H1 (cell line): ENCODE data around the gene GATB. TPM values are rescaled to one million over a fixed set of nuclear protein-coding genes. Genes with fewer than 3 reads are reported as not detected.

Source experiments
- CTCF ChIA-PET: fragments of 300-600 bp; sonication (Branson Sonifier 250); formaldehyde crosslinking; loops from one replicate; lab custom pipeline; 2021; ENCODE audit not compliant: partially characterized antibody; lab: Charles Lee
- POLR2A ChIA-PET: fragments of 300-600 bp; sonication (Branson Sonifier 250); formaldehyde crosslinking; loops from one replicate; lab custom pipeline; 2021; ENCODE audit warnings: inconsistent platforms; ENCODE audit not compliant: partially characterized antibody; lab: Charles Lee
- DNase-seq, 2 experiments: peaks; one replicate each; pipeline versions ENCODE4 v3.0.0 to v3.0.0-alpha.2; 2010 to 2022; ENCODE audit warnings: low spot score in 2 of 2, low read depth in 1 of 2, mixed read lengths in 1 of 2
- FAIRE-seq: peaks from 2 replicates; lab custom pipeline; 2011; peaks lifted over from hg19 to GRCh38; lab: Jason Lieb, UNC
- H2AFZ ChIP-seq: 2 replicates; pipeline ENCODE4 v1.8.1; 2012; ENCODE audit warnings: low read length, inconsistent platforms
- H2AK5ac ChIP-seq: 2 replicates; pipeline ENCODE4 v1.6.1; 2013; ENCODE audit warnings: low read depth, low read length
- H2BK120ac ChIP-seq: replicated peaks from 2 replicates; pipeline ENCODE3; 2013; ENCODE audit warnings: low read depth, low read length, inconsistent platforms
- H2BK12ac ChIP-seq: 2 replicates; pipeline ENCODE4 v1.6.1; 2013; ENCODE audit warnings: low read depth, low read length
- H2BK15ac ChIP-seq: 2 replicates; pipeline ENCODE4 v1.6.1; 2013; ENCODE audit warnings: low read length
- H2BK20ac ChIP-seq: 2 replicates; pipeline ENCODE4 v1.6.1; 2013; ENCODE audit warnings: low read length
- H2BK5ac ChIP-seq: 2 replicates; pipeline ENCODE4 v1.6.1; 2013; ENCODE audit warnings: low read depth, low read length
- H3K14ac ChIP-seq: 2 replicates; pipeline ENCODE4 v1.6.1; 2013; ENCODE audit warnings: inconsistent platforms; ENCODE audit not compliant: insufficient read length
- H3K18ac ChIP-seq: 2 replicates; pipeline ENCODE4 v1.6.1; 2013; ENCODE audit warnings: low read length; ENCODE audit errors: extremely low read depth
- H3K23ac ChIP-seq: 2 replicates; pipeline ENCODE4 v1.6.1; 2013; ENCODE audit warnings: inconsistent platforms; ENCODE audit not compliant: insufficient read length
- H3K23me2 ChIP-seq: 2 replicates; pipeline ENCODE4 v1.6.1; 2013; ENCODE audit warnings: low read depth, low read length
- H3K27ac ChIP-seq: 2 replicates; pipeline ENCODE4 v1.6.1; 2011; ENCODE audit warnings: low read depth, low read length, inconsistent platforms
- H3K27me3 ChIP-seq, 4 experiments: replicated peaks in 1 of 4; 1 replicate in 1 of 4; 2 replicates in 3 of 4; pipeline versions ENCODE4 v1.6.1 to v1.8.1; 2011 to 2013; ENCODE audit warnings: low read length in 3 of 4, mild to moderate bottlenecking in 3 of 4, inconsistent platforms in 2 of 4, mixed read lengths in 2 of 4, moderate library complexity in 1 of 4; ENCODE audit not compliant: control insufficient read depth in 3 of 4, insufficient read depth in 3 of 4; ENCODE audit errors: extremely low read depth in 1 of 4
- H3K36me3 ChIP-seq, 4 experiments: 2 replicates each; pipeline versions ENCODE4 v1.6.1 to v1.8.1; 2011 to 2013; ENCODE audit warnings: mild to moderate bottlenecking in 4 of 4, low read length in 3 of 4, moderate library complexity in 2 of 4, control low read depth in 1 of 4, inconsistent platforms in 1 of 4; ENCODE audit not compliant: insufficient read depth in 4 of 4, control insufficient read depth in 2 of 4
- H3K4ac ChIP-seq: replicated peaks from 2 replicates; pipeline ENCODE3; 2013; ENCODE audit warnings: low read length, low read depth, mixed read lengths, inconsistent platforms; ENCODE audit not compliant: insufficient read length
- H3K4me1 ChIP-seq, 4 experiments: replicated peaks in 1 of 4; 1 replicate in 1 of 4; 2 replicates in 3 of 4; pipeline versions ENCODE4 v1.6.1 to v1.8.1; 2011 to 2013; ENCODE audit warnings: low read length in 3 of 4, inconsistent platforms in 2 of 4, mixed read lengths in 1 of 4; ENCODE audit not compliant: insufficient read depth in 4 of 4, control insufficient read depth in 3 of 4
- H3K4me2 ChIP-seq, 2 experiments: 2 replicates each; pipeline versions ENCODE4 v1.6.1 to v1.8.1; 2011 to 2013; ENCODE audit warnings: low read depth in 2 of 2, low read length in 2 of 2, control low read depth in 1 of 2, inconsistent platforms in 1 of 2, mild to moderate bottlenecking in 1 of 2; ENCODE audit not compliant: insufficient read depth in 1 of 2
- H3K4me3 ChIP-seq, 4 experiments: fragments of 200-600, 300-600 bp in 1 of 4; sonication (generic), shearing (Covaris generic), sonication (Bioruptor Twin) in 1 of 4; 2 replicates each; pipeline versions ENCODE4 v1.5.1 to v1.8.1; 2011 to 2016; ENCODE audit warnings: low read length in 4 of 4, low read depth in 3 of 4, control low read depth in 2 of 4, inconsistent platforms in 2 of 4, mild to moderate bottlenecking in 2 of 4, mixed read lengths in 1 of 4, moderate library complexity in 1 of 4; ENCODE audit not compliant: insufficient read depth in 2 of 4; ENCODE audit errors: extremely low read depth in 1 of 4
- H3K56ac ChIP-seq: replicated peaks from 2 replicates; pipeline ENCODE3; 2013; ENCODE audit warnings: low read depth, mild to moderate bottlenecking, mixed read lengths, low read length, inconsistent platforms; ENCODE audit not compliant: insufficient read length
- H3K79me1 ChIP-seq: 2 replicates; pipeline ENCODE4 v1.6.1; 2013; ENCODE audit warnings: low read depth, low read length, control low read depth
- H3K79me2 ChIP-seq, 2 experiments: 2 replicates each; pipeline versions ENCODE4 v1.6.1 to v1.8.1; 2012 to 2013; ENCODE audit warnings: low read length in 2 of 2, mild to moderate bottlenecking in 2 of 2, inconsistent platforms in 1 of 2; ENCODE audit not compliant: insufficient read depth in 2 of 2, control insufficient read depth in 1 of 2
- H3K9ac ChIP-seq, 4 experiments: replicated peaks in 1 of 4; 1 replicate in 1 of 4; 2 replicates in 3 of 4; pipeline versions ENCODE4 v1.6.1 to v1.8.1; 2011 to 2013; ENCODE audit warnings: low read depth in 3 of 4, low read length in 3 of 4, control low read depth in 2 of 4, mild to moderate bottlenecking in 2 of 4, moderate library complexity in 2 of 4, inconsistent platforms in 1 of 4; ENCODE audit errors: extremely low read depth in 1 of 4
- H3K9me3 ChIP-seq, 2 experiments: 2 replicates each; pipeline versions ENCODE4 v1.6.1 to v1.8.1; 2012 to 2013; ENCODE audit warnings: mild to moderate bottlenecking in 2 of 2, moderate library complexity in 2 of 2, control low read depth in 1 of 2, inconsistent platforms in 1 of 2, low read depth in 1 of 2, low read length in 1 of 2, mixed read lengths in 1 of 2; ENCODE audit not compliant: insufficient read depth in 2 of 2
- H4K20me1 ChIP-seq, 2 experiments: replicated peaks in 1 of 2; 2 replicates each; pipeline versions ENCODE3 to v1.8.1; 2011 to 2013; ENCODE audit warnings: inconsistent platforms in 2 of 2, low read length in 2 of 2, mild to moderate bottlenecking in 1 of 2; ENCODE audit not compliant: insufficient read depth in 2 of 2, control insufficient read depth in 1 of 2
- H4K5ac ChIP-seq: 2 replicates; pipeline ENCODE4 v1.6.1; 2013; ENCODE audit warnings: low read length, low read depth, mixed read lengths, inconsistent platforms; ENCODE audit not compliant: insufficient read length
- H4K8ac ChIP-seq: 2 replicates; pipeline ENCODE4 v1.8.0; 2013; ENCODE audit warnings: mild to moderate bottlenecking, moderate library complexity, low read length, inconsistent platforms; ENCODE audit not compliant: insufficient read depth; ENCODE audit errors: extremely low read depth
- H4K91ac ChIP-seq: replicated peaks from 2 replicates; pipeline ENCODE3; 2013; ENCODE audit warnings: low read length, mixed read lengths, inconsistent platforms; ENCODE audit not compliant: insufficient read length
- CHD2 ChIP-seq: IDR thresholded peaks from 2 replicates; pipeline ENCODE4 v1.6.1; 2012; ENCODE audit warnings: low read length, improper control_type of control experiment
- EZH2 ChIP-seq: fragments of 200-600 bp; sonication (generic); IDR thresholded peaks from 2 replicates; pipeline ENCODE4 v1.7.1; 2012; ENCODE audit warnings: low read depth, mild to moderate bottlenecking, moderate library complexity, low read length, inconsistent platforms; ENCODE audit not compliant: severe bottlenecking
- FOSL1 ChIP-seq: IDR thresholded peaks from 2 replicates; pipeline ENCODE4 v1.6.1; 2011; ENCODE audit warnings: mild to moderate bottlenecking, low read depth, low read length, moderate library complexity; ENCODE audit not compliant: insufficient read depth
- GABPA ChIP-seq: IDR thresholded peaks from 2 replicates; pipeline ENCODE4 v1.6.1; 2011; ENCODE audit warnings: mild to moderate bottlenecking, low read length, moderate library complexity, borderline replicate concordance; ENCODE audit not compliant: insufficient read depth
- HDAC6 ChIP-seq: IDR thresholded peaks from one replicate; pipeline ENCODE4 v1.7.1; 2012; ENCODE audit warnings: low read depth, mild to moderate bottlenecking, inconsistent platforms, low read length, moderate library complexity
- NANOG ChIP-seq: IDR thresholded peaks from 2 replicates; pipeline ENCODE4 v1.6.1; 2011; ENCODE audit warnings: low read length, low read depth, mild to moderate bottlenecking, inconsistent platforms; ENCODE audit not compliant: insufficient read depth, poor library complexity, severe bottlenecking
- SAP30 ChIP-seq: fragments of 300-600 bp; sonication (generic); IDR thresholded peaks from 2 replicates; pipeline ENCODE4 v1.7.1; 2012; ENCODE audit warnings: low read length, moderate library complexity, mild to moderate bottlenecking, inconsistent platforms; ENCODE audit not compliant: insufficient read depth, insufficient replicate concordance
- SIX5 ChIP-seq: IDR thresholded peaks from 2 replicates; pipeline ENCODE4 v1.6.1; 2011; ENCODE audit warnings: mild to moderate bottlenecking, low read depth, low read length
- TAF7 ChIP-seq: optimal IDR thresholded peaks from 2 replicates; pipeline ENCODE3; 2011; ENCODE audit warnings: low read depth, mild to moderate bottlenecking, inconsistent platforms, low read length, moderate library complexity, borderline replicate concordance
- polyA plus RNA-seq, 7 experiments: library from polyadenylated mRNA; depleted of rRNA in 3 of 7; stranded (reverse) in 5 of 7; unstranded in 2 of 7; fragments of >200 nt in 5 of 7; fragments of 200-250 nt in 2 of 7; gene quantifications; 1 replicate in 5 of 7; 2 replicates in 1 of 7; 4 replicates in 1 of 7; pipeline versions ENCODE4 v1.2.1 to v1.2.3, GENCODE V29; 2011 to 2013; ENCODE audit warnings: missing spikeins in 2 of 7, mixed read lengths in 2 of 7
- total RNA-seq: library from RNA; stranded (reverse); fragmentation: NEBNext Ultra II Directional; extraction: Animal tissue kit (Norgen Biotek cat#: 25700); gene quantifications from 2 replicates; pipeline ENCODE4 v1.2.1, GENCODE V29; 2021
- TF ChIP-seq, protein P1 (sequence below): IDR thresholded peaks from 2 replicates; pipeline ENCODE4 v1.6.1; 2011; ENCODE audit warnings: low read depth, mild to moderate bottlenecking, low read length; ENCODE audit not compliant: insufficient read depth
- TF ChIP-seq, protein P2 (sequence below): IDR thresholded peaks from 2 replicates; pipeline ENCODE4 v1.6.1; 2012; ENCODE audit warnings: low read length, inconsistent platforms

The GATB gene
- total and polyA plus RNA-seq, 2 of the 8 experiments (the other 6 are each of a cell fraction or from before 2014, with no cell fraction given) = 15.3 to 18.0 TPM

- H4K5ac ChIP-seq = no peak overlapping the region
- H3K9ac ChIP-seq = no peak overlapping the region
- no peaks in the 10 kb centered on the region for H3K79me1 ChIP-seq
- POLR2A ChIA-PET = interaction anchor here (0.6 kb wide), 1 partner anchor 721 kb away, joined by 3 read pairs; no protein-coding TSS in a partner anchor
- H3K23ac ChIP-seq = no peak overlapping the region
- H3K9me3 ChIP-seq = peaks cover 12 to 22% of the 10 kb centered on the region in 2 experiments
- H2BK20ac ChIP-seq = no peak overlapping the region
- no peak overlapping the region for H3K4me3 ChIP-seq
- H4K8ac ChIP-seq = no peak overlapping the region
- 0 out of 8 replicates have a peak, but pooled peaks cover 0 to 3% (median 0%) of the 10 kb centered on the region in 4 experiments for H3K36me3 ChIP-seq
- no peak overlapping the region for H2BK5ac ChIP-seq
- no peak overlapping the region for H2AK5ac ChIP-seq
- no peak overlapping the region for H3K4ac ChIP-seq
- H3K14ac ChIP-seq = no peak overlapping the region
- no peak overlapping the region for H3K4me2 ChIP-seq
- FAIRE-seq (no peak), DNase-seq (no peak)
- CTCF ChIA-PET = no interaction called here
- no peak overlapping the region for H2BK15ac ChIP-seq
- no peak overlapping the region for H4K91ac ChIP-seq
- H3K23me2 ChIP-seq = no peaks in the 10 kb centered on the region
- no peaks in the 10 kb centered on the region for H4K20me1 ChIP-seq
- no peaks in the 10 kb centered on the region for H3K4me1 ChIP-seq
- no peak overlapping the region for H2BK12ac ChIP-seq
- H3K56ac ChIP-seq = no peak overlapping the region
- H2AFZ ChIP-seq = no peak overlapping the region
- H3K79me2 ChIP-seq = no peaks in the 10 kb centered on the region
- no peak overlapping the region for H3K27ac ChIP-seq
- no peak overlapping the region for H2BK120ac ChIP-seq
- H3K27me3 ChIP-seq = no peaks in the 10 kb centered on the region
- no peak overlapping the region for H3K18ac ChIP-seq
- no peak for TF ChIP-seq HDAC6
- TF ChIP-seq, protein P1, sequence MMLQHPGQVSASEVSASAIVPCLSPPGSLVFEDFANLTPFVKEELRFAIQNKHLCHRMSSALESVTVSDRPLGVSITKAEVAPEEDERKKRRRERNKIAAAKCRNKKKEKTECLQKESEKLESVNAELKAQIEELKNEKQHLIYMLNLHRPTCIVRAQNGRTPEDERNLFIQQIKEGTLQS = no peak
- no peak for TF ChIP-seq SIX5
- no peak for TF ChIP-seq FOSL1
- TF ChIP-seq SAP30 = no peak
- TF ChIP-seq, protein P2, sequence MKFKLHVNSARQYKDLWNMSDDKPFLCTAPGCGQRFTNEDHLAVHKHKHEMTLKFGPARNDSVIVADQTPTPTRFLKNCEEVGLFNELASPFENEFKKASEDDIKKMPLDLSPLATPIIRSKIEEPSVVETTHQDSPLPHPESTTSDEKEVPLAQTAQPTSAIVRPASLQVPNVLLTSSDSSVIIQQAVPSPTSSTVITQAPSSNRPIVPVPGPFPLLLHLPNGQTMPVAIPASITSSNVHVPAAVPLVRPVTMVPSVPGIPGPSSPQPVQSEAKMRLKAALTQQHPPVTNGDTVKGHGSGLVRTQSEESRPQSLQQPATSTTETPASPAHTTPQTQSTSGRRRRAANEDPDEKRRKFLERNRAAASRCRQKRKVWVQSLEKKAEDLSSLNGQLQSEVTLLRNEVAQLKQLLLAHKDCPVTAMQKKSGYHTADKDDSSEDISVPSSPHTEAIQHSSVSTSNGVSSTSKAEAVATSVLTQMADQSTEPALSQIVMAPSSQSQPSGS = no peak
- TF ChIP-seq GABPA = no peak
- no peak for TF ChIP-seq CHD2
- no peak for TF ChIP-seq EZH2
- no peak for TF ChIP-seq NANOG
- TF ChIP-seq TAF7 = no peak
These were observed 13.5 kb upstream of the GATB start for GRCh38 chr4:151774324-151774723.
